SK-N-SH treated with all-trans-retinoic acid at 6 μM for 48 hours (cell line): ENCODE results near the gene VMO1.

Experiments
- ATAC-seq: fragments of 200-7000 bp; cut with Tn5 transposase; 3 replicates; pipeline ENCODE4 v1.9.1; 2020; ENCODE audit warnings: mild to moderate bottlenecking, moderate library complexity
- ARNTL ChIP-seq: fragments of 450-650 bp; formaldehyde crosslinking; IDR thresholded peaks from 2 replicates; pipeline ENCODE4 v1.5.0; 2020; ENCODE audit warnings: low read depth, mild to moderate bottlenecking, moderate library complexity, borderline replicate concordance
- BACH2 ChIP-seq: fragments of 250-450 bp; sonication (Bioruptor Pico); IDR thresholded peaks from 2 replicates; pipeline ENCODE4 v1.9.0; 2021; ENCODE audit warnings: mild to moderate bottlenecking, borderline replicate concordance
- CREB5 ChIP-seq: fragments of 250-450 bp; sonication (Bioruptor Pico); IDR thresholded peaks from 2 replicates; pipeline ENCODE4 v1.5.1; 2020; ENCODE audit warnings: low read depth, mild to moderate bottlenecking, moderate library complexity
- CSDC2 ChIP-seq: fragments of 250-450 bp; sonication (Bioruptor Pico); IDR thresholded peaks from 2 replicates; pipeline ENCODE4 v1.5.0; 2020; ENCODE audit warnings: mild to moderate bottlenecking, moderate library complexity
- CSRNP3 ChIP-seq: fragments of 250-450 bp; sonication (Bioruptor Pico); IDR thresholded peaks from 2 replicates; pipeline ENCODE4 v1.5.1; 2021; ENCODE audit warnings: mild to moderate bottlenecking, moderate library complexity
- ESRRG ChIP-seq: fragments of 250-450 bp; sonication (Bioruptor Pico); IDR thresholded peaks from 2 replicates; pipeline ENCODE4 v1.6.1; 2021; ENCODE audit warnings: mild to moderate bottlenecking
- GLIS3 ChIP-seq: fragments of 250-450 bp; sonication (Bioruptor Pico); IDR thresholded peaks from 2 replicates; pipeline ENCODE4 v1.5.0; 2020; ENCODE audit warnings: mild to moderate bottlenecking, moderate library complexity
- ISL1 ChIP-seq: fragments of 250-450 bp; sonication (Bioruptor Pico); IDR thresholded peaks from 2 replicates; pipeline ENCODE4 v2.1.2; 2022; ENCODE audit warnings: mild to moderate bottlenecking, moderate library complexity
- OSR1 ChIP-seq: fragments of 250-450 bp; sonication (Bioruptor Pico); IDR thresholded peaks from 2 replicates; pipeline ENCODE4 v1.8.0; 2022; ENCODE audit warnings: moderate library complexity, mild to moderate bottlenecking, inconsistent platforms
- POU6F1 ChIP-seq: fragments of 250-450 bp; sonication (Bioruptor Pico); IDR thresholded peaks from 2 replicates; pipeline ENCODE4 v1.8.0; 2021; ENCODE audit warnings: low read depth, mild to moderate bottlenecking, moderate library complexity, borderline replicate concordance
- PPARA ChIP-seq: fragments of 250-450 bp; sonication (Bioruptor Pico); IDR thresholded peaks from 2 replicates; pipeline ENCODE4 v1.5.0; 2020; ENCODE audit warnings: mild to moderate bottlenecking, borderline replicate concordance
- RARB ChIP-seq: fragments of 250-450 bp; sonication (Bioruptor Pico); IDR thresholded peaks from 2 replicates; pipeline ENCODE4 v1.8.0; 2021; ENCODE audit warnings: mild to moderate bottlenecking, moderate library complexity
- SNAI2 ChIP-seq: fragments of 250-450 bp; sonication (Bioruptor Pico); IDR thresholded peaks from 2 replicates; pipeline ENCODE4 v1.5.0; 2020; ENCODE audit warnings: mild to moderate bottlenecking, moderate library complexity
- TOX ChIP-seq: fragments of 250-450 bp; sonication (Bioruptor Pico); IDR thresholded peaks from 2 replicates; pipeline ENCODE4 v1.8.0; 2021; ENCODE audit warnings: mild to moderate bottlenecking, moderate library complexity, borderline replicate concordance
- TSHZ2 ChIP-seq: fragments of 250-450 bp; sonication (Bioruptor Pico); IDR thresholded peaks from 2 replicates; pipeline ENCODE4 v1.5.0; 2020; ENCODE audit warnings: mild to moderate bottlenecking, moderate library complexity
- ZC3H10 ChIP-seq: fragments of 250-450 bp; sonication (Bioruptor Pico); IDR thresholded peaks from 2 replicates; pipeline ENCODE4 v1.5.1; 2021; ENCODE audit warnings: mild to moderate bottlenecking, moderate library complexity
- ZFP30 ChIP-seq: fragments of 450-650 bp; formaldehyde crosslinking; IDR thresholded peaks from 2 replicates; pipeline ENCODE4 v1.5.0; 2022; ENCODE audit warnings: mild to moderate bottlenecking, moderate library complexity
- ZNF565 ChIP-seq: fragments of 450-650 bp; formaldehyde crosslinking; conservative IDR thresholded peaks from 2 replicates; pipeline ENCODE4 v1.5.0; 2020; ENCODE audit warnings: low read depth, mild to moderate bottlenecking, moderate library complexity
- ZNF70 ChIP-seq: fragments of 450-650 bp; formaldehyde crosslinking; IDR thresholded peaks from 2 replicates; pipeline ENCODE4 v1.5.0; 2020; ENCODE audit warnings: mild to moderate bottlenecking, moderate library complexity
- ZNF8 ChIP-seq: fragments of 450-650 bp; formaldehyde crosslinking; IDR thresholded peaks from 2 replicates; pipeline ENCODE4 v1.5.0; 2020; ENCODE audit warnings: mild to moderate bottlenecking, moderate library complexity

VMO1 gene

GRCh38 chr17:4789951-4790704 is 4.0 kb upstream of the VMO1 start:
- TF ChIP-seq ZNF70, result no peak
- TF ChIP-seq POU6F1 (CRISPR knock-in tag), result no peak
- no peak for TF ChIP-seq RARB
- TF ChIP-seq CREB5 (CRISPR knock-in tag), result no peak
- no peak for TF ChIP-seq ARNTL (CRISPR knock-in tag)
- TF ChIP-seq CSDC2 (CRISPR knock-in tag), result no peak
- TF ChIP-seq ZC3H10 (CRISPR knock-in tag), result no peak
- TF ChIP-seq GLIS3 (CRISPR knock-in tag), result no peak
- TF ChIP-seq ISL1 (CRISPR knock-in tag), result no peak
- TF ChIP-seq ZNF8 (CRISPR knock-in tag), result no peak
- TF ChIP-seq TSHZ2, result no peak
- TF ChIP-seq TOX (CRISPR knock-in tag), result no peak
- TF ChIP-seq BACH2 (CRISPR knock-in tag), result no peak
- no peak for TF ChIP-seq CSRNP3 (CRISPR knock-in tag)
- no peak for TF ChIP-seq ZNF565 (CRISPR knock-in tag)
- TF ChIP-seq SNAI2, result no peak
- peak; percentile 92 for ATAC-seq

- TF ChIP-seq GLIS3 (CRISPR knock-in tag) (no peak), SNAI2 (no peak), ZC3H10 (CRISPR knock-in tag) (no peak), CSRNP3 (CRISPR knock-in tag) (no peak), ESRRG (CRISPR knock-in tag) (no peak), POU6F1 (CRISPR knock-in tag) (no peak)
- no peak for ATAC-seq
These were observed 3.5 kb upstream of the VMO1 start for GRCh38 chr17:4789701-4789950.

- peak; percentile 1 for ATAC-seq
- TF ChIP-seq PPARA, result no peak
- no peak for TF ChIP-seq SNAI2
- TF ChIP-seq ISL1 (CRISPR knock-in tag), result no peak
- no peak for TF ChIP-seq ZFP30 (CRISPR knock-in tag)
- TF ChIP-seq CSRNP3 (CRISPR knock-in tag), result no peak
- no peak for TF ChIP-seq RARB
- no peak for TF ChIP-seq ZNF565 (CRISPR knock-in tag)
- TF ChIP-seq ZC3H10 (CRISPR knock-in tag), result no peak
- TF ChIP-seq OSR1, result no peak
- TF ChIP-seq ZNF70, result no peak
- no peak for TF ChIP-seq GLIS3 (CRISPR knock-in tag)
- TF ChIP-seq CREB5 (CRISPR knock-in tag), result no peak
These were observed 2.9 kb upstream of the VMO1 start, which contains the start of gene GLTPD2 for GRCh38 chr17:4788807-4789700. Gene GLTPD2, plus strand, starts transcription at chr17:4788964. Its CDS starts 48 bp downstream, at chr17:4789012.
